OCI-LY7 (cell line): ENCODE measurements around the gene OR7G2. TPM values are rescaled to one million over a fixed set of nuclear protein-coding genes. Genes with fewer than 3 reads are reported as not detected.
"Not testable (repeated sequence)": the region's sequence is repeated elsewhere in the genome, so short reads cannot be mapped to it uniquely, and the experiment has no call there.

ENCODE experiments used
- BruUV-seq: library from RNA; stranded (reverse); fragments of 400-500 nt; replicated peaks from 2 replicates; lab custom pipeline; 2021; lab: Mats Ljungman, UMichigan
- CTCF ChIA-PET: fragments of 300-600 bp; sonication (Branson Sonifier 250); formaldehyde crosslinking; loops from one replicate; lab custom pipeline; 2022; ENCODE audit warnings: antibody characterized with exemption; ENCODE audit not compliant: unreplicated experiment; lab: Charles Lee
- POLR2A ChIA-PET: fragments of 300-600 bp; sonication (Branson Sonifier 250); formaldehyde crosslinking; loops from one replicate; lab custom pipeline; 2022; ENCODE audit warnings: antibody characterized with exemption; lab: Charles Lee
- DNase-seq: peaks from one replicate; pipeline ENCODE4 v3.0.0-alpha.2; 2015; ENCODE audit warnings: low spot score
- H2AFZ ChIP-seq: fragments of 200-600 bp; sonication (generic), shearing (Covaris generic); 2 replicates; pipeline ENCODE4 v1.6.1; 2014; ENCODE audit warnings: mild to moderate bottlenecking, antibody characterized with exemption, low read length, moderate library complexity
- H3K27ac ChIP-seq: fragments of 200-600 bp; sonication (generic); 2 replicates; pipeline ENCODE4 v1.5.1; 2014; ENCODE audit warnings: mixed run types, low read depth, mild to moderate bottlenecking, moderate library complexity, low read length, inconsistent platforms; ENCODE audit not compliant: poor library complexity, severe bottlenecking
- H3K36me3 ChIP-seq: fragments of 200-600 bp; sonication (generic); 2 replicates; pipeline ENCODE4 v1.6.1; 2014; ENCODE audit warnings: mild to moderate bottlenecking, antibody characterized with exemption, low read length, moderate library complexity, mixed read lengths; ENCODE audit not compliant: insufficient read depth
- H3K4me1 ChIP-seq: fragments of 200-600 bp; sonication (generic); 2 replicates; pipeline ENCODE4 v1.5.1; 2014; ENCODE audit warnings: mild to moderate bottlenecking, low read length; ENCODE audit not compliant: insufficient read depth, poor library complexity, severe bottlenecking
- H3K4me2 ChIP-seq: fragments of 200-600 bp; sonication (generic); 2 replicates; pipeline ENCODE4 v1.6.1; 2014; ENCODE audit warnings: mild to moderate bottlenecking, low read length
- H3K4me3 ChIP-seq: fragments of 200-600 bp; sonication (generic); 2 replicates; pipeline ENCODE4 v1.5.1; 2014; ENCODE audit warnings: mild to moderate bottlenecking, low read depth, low read length; ENCODE audit not compliant: poor library complexity, severe bottlenecking
- H3K79me2 ChIP-seq: fragments of 200-600 bp; sonication (generic); 2 replicates; pipeline ENCODE4 v1.6.1; 2016; ENCODE audit warnings: low read depth, mild to moderate bottlenecking, low read length, moderate library complexity, mixed read lengths; ENCODE audit not compliant: insufficient read depth
- H3K9me2 ChIP-seq: fragments of 200-600 bp; sonication (generic); 2 replicates; pipeline ENCODE4 v1.6.1; 2016; ENCODE audit warnings: mild to moderate bottlenecking, low read length, mixed read lengths; ENCODE audit not compliant: insufficient read depth
- H3K9me3 ChIP-seq: fragments of 200-600 bp; sonication (generic); 2 replicates; pipeline ENCODE4 v1.6.1; 2014; ENCODE audit warnings: mild to moderate bottlenecking, mixed run types, low read length, mixed read lengths
- H4K20me1 ChIP-seq: fragments of 200-600 bp; sonication (generic); 2 replicates; pipeline ENCODE4 v1.6.1; 2014; ENCODE audit warnings: mild to moderate bottlenecking, antibody characterized with exemption, low read length, moderate library complexity, mixed read lengths; ENCODE audit not compliant: insufficient read depth
- EZH2phosphoT487 ChIP-seq: fragments of 200-600 bp; sonication (generic); IDR thresholded peaks from 2 replicates; pipeline ENCODE4 v1.6.1; 2018; ENCODE audit warnings: low read depth, borderline replicate concordance, mild to moderate bottlenecking, mixed run types, antibody characterized with exemption, low read length, moderate library complexity, mixed read lengths
- intact Hi-C: fragments of 100-400 bp; cut with micrococcal nuclease; formaldehyde crosslinking; loops from one replicate; pipeline ENCODE4 v1.10.0; 2022; ENCODE audit not compliant: unreplicated experiment
- total RNA-seq, 2 experiments: library from RNA; depleted of rRNA in 1 of 2; stranded (reverse); fragments of >200 nt in 1 of 2; shearing (Covaris generic) in 1 of 2; gene quantifications; 2 replicates each; pipeline ENCODE4 v1.2.3, GENCODE V29; 2014 to 2022
- TF ChIP-seq, protein P1 (sequence below): fragments of 200-600 bp; sonication (generic); conservative IDR thresholded peaks from 2 replicates; pipeline ENCODE4 v1.5.1; 2014; ENCODE audit warnings: mild to moderate bottlenecking, antibody characterized with exemption, low read length, moderate library complexity, mixed read lengths

The OR7G2 gene
- total RNA-seq, 2 experiments from 2014 or later: not detected

DNA sequence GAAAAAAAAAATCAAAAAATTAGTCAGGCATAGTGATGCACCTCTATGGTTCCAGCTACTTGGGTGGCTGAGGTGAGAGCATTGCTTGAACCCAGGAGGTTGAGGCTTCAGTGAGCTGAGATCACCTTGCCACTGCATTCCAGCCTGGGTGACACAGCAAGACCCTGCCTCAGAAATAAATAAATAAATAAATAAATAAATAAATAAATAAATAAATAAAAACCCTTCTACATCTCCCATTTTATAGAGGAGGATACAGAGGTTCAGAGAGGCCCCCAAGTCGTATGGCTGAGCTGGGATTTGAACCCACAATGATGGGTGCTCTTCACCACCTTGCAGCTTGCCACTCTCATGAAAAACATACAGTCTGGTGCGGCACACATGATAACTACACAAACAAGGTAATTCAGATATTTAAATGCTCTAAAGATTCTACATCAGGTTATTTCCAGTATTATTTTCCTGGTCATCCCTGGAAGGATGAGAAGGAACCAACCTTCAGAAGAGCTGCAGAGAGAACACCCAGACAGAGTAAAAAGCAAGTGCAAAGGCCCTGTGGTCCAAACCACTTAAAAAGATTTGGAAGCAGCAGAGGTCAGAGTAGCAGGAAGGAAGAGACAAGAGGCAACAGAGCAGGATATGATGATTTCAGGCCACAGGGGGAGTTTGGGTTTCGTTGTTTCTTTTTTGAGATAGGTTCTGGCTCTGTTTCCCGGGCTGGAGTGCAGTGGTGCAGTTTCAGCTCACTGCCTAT is 49.6 kb downstream of the OR7G2 start:
- no peak overlapping the region for H3K4me3 ChIP-seq
- TF ChIP-seq, protein P1, sequence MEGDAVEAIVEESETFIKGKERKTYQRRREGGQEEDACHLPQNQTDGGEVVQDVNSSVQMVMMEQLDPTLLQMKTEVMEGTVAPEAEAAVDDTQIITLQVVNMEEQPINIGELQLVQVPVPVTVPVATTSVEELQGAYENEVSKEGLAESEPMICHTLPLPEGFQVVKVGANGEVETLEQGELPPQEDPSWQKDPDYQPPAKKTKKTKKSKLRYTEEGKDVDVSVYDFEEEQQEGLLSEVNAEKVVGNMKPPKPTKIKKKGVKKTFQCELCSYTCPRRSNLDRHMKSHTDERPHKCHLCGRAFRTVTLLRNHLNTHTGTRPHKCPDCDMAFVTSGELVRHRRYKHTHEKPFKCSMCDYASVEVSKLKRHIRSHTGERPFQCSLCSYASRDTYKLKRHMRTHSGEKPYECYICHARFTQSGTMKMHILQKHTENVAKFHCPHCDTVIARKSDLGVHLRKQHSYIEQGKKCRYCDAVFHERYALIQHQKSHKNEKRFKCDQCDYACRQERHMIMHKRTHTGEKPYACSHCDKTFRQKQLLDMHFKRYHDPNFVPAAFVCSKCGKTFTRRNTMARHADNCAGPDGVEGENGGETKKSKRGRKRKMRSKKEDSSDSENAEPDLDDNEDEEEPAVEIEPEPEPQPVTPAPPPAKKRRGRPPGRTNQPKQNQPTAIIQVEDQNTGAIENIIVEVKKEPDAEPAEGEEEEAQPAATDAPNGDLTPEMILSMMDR: no peak
- TF ChIP-seq EZH2phosphoT487: no peak
- no peak overlapping the region for H3K4me2 ChIP-seq
- no peak overlapping the region for H2AFZ ChIP-seq
- H3K27ac ChIP-seq: no peak overlapping the region
- ChIA-PET POLR2A (no interaction called here), CTCF (no interaction called here)
- no peak for DNase-seq
- no TSS peak for BruUV-seq
- H3K9me3 ChIP-seq: no peaks in the 10 kb centered on the region
- no peaks in the 10 kb centered on the region for H4K20me1 ChIP-seq
- no peaks in the 10 kb centered on the region for H3K36me3 ChIP-seq
- H3K9me2 ChIP-seq: no peaks in the 10 kb centered on the region
- H3K4me1 ChIP-seq: no peaks in the 10 kb centered on the region
- H3K79me2 ChIP-seq: no peaks in the 10 kb centered on the region
- intact Hi-C loops: no loop called here

DNA sequence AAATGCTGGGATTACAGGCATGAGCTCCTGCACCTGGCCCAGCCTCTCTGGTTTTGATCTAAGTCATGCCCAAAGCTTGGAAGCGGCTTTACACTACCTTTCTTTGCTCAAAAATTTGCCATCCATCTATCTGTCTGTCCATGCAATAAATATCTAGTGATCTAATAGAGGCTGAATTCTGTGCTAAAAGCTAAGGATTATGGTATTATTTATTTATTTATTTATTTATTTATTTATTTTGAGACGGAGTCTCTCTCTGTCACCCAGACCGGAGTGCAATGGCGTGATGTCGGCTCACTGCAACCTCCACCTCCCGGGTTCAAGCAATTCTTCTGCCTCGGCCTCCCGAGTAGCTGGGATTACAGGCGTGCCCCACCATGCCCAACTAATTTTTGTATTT is 51.1 kb downstream of the OR7G2 start:
- H3K9me3 ChIP-seq, H3K27ac ChIP-seq, intact Hi-C loops, H2AFZ ChIP-seq, DNase-seq, H3K4me2 ChIP-seq, CTCF ChIA-PET, H3K9me2 ChIP-seq, H3K79me2 ChIP-seq, BruUV-seq, H3K36me3 ChIP-seq, H3K4me3 ChIP-seq, H4K20me1 ChIP-seq, POLR2A ChIA-PET, H3K4me1 ChIP-seq: not testable (repeated sequence)

DNA sequence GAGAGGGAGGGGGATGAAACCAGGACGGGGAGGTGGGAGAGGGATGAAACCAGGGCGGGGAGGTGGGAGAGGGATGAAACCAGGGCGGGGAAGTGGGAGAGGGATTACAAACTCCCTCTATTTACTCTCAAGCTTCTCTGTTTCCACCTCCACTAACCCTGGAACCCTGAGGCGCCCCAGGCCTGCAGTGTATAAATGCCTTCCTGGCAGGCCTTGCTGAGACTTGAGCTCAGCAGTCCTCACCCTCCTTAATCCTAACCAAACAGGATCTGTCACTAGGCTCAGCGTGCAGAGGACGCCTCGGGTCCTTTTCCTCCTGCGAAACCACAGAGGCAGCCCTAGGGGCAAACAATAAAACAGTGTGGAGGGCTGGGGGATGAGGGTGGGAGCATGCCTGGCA is 52.5 kb downstream of the OR7G2 start:
- no peaks in the 10 kb centered on the region for H3K79me2 ChIP-seq
- no peak overlapping the region for H2AFZ ChIP-seq
- CTCF ChIA-PET: no interaction called here
- no peak for DNase-seq
- H3K27ac ChIP-seq: no peak overlapping the region
- TF ChIP-seq, protein P1: no peak
- no peak for TF ChIP-seq EZH2phosphoT487
- no peaks in the 10 kb centered on the region for H3K9me2 ChIP-seq
- H3K4me3 ChIP-seq: no peak overlapping the region
- H3K9me3 ChIP-seq: no peaks in the 10 kb centered on the region
- POLR2A ChIA-PET: no interaction called here
- H3K4me1 ChIP-seq: no peaks in the 10 kb centered on the region
- H4K20me1 ChIP-seq: no peaks in the 10 kb centered on the region
- no peaks in the 10 kb centered on the region for H3K36me3 ChIP-seq
- no peak overlapping the region for H3K4me2 ChIP-seq
- intact Hi-C loops: no loop called here
- no TSS peak for BruUV-seq
